GM23248 (cell line): ENCODE data around the gene FKRP. TPM values are rescaled to one million over a fixed set of nuclear protein-coding genes. Genes with fewer than 3 reads are reported as not detected.

Experiments used
- DNase-seq: peaks from one replicate; pipeline ENCODE4 v3.0.0-alpha.2; 2015
- H2AFZ ChIP-seq: fragments of 200-600 bp; sonication (generic); 2 replicates; pipeline ENCODE4 v1.6.1; 2016; ENCODE audit warnings: antibody characterized with exemption
- H3F3A ChIP-seq: fragments of 200-600 bp; sonication (generic); 2 replicates; pipeline ENCODE4 v1.6.1; 2016; ENCODE audit warnings: mild to moderate bottlenecking, antibody characterized with exemption, mixed run types; ENCODE audit not compliant: insufficient read depth
- H3K27ac ChIP-seq: fragments of 200-600 bp; sonication (generic); 2 replicates; pipeline ENCODE4 v1.5.1; 2016; ENCODE audit warnings: mild to moderate bottlenecking
- H3K27me3 ChIP-seq: fragments of 200-600 bp; sonication (generic); replicated peaks from 2 replicates; pipeline ENCODE4 v1.6.1; 2016; ENCODE audit warnings: mild to moderate bottlenecking; ENCODE audit not compliant: insufficient read depth
- H3K36me3 ChIP-seq: fragments of 200-600 bp; sonication (generic); 2 replicates; pipeline ENCODE4 v1.6.1; 2016; ENCODE audit warnings: low read depth, mild to moderate bottlenecking
- H3K4me1 ChIP-seq: fragments of 200-600 bp; sonication (generic); 2 replicates; pipeline ENCODE4 v1.6.1; 2016; ENCODE audit warnings: mild to moderate bottlenecking; ENCODE audit not compliant: insufficient read depth
- H3K4me2 ChIP-seq: fragments of 200-600 bp; sonication (generic); one replicate; pipeline ENCODE4 v1.6.1; 2016; ENCODE audit warnings: mild to moderate bottlenecking; ENCODE audit not compliant: unreplicated experiment
- H3K4me3 ChIP-seq: fragments of 200-600 bp; sonication (generic); 2 replicates; pipeline ENCODE4 v1.5.1; 2016; ENCODE audit warnings: mild to moderate bottlenecking
- H3K79me2 ChIP-seq: fragments of 200-600 bp; sonication (generic); 2 replicates; pipeline ENCODE4 v1.6.1; 2016; ENCODE audit warnings: mild to moderate bottlenecking; ENCODE audit not compliant: insufficient read depth
- H3K9ac ChIP-seq: fragments of 200-600 bp; sonication (generic); 2 replicates; pipeline ENCODE4 v1.6.1; 2016; ENCODE audit warnings: mild to moderate bottlenecking
- H3K9me2 ChIP-seq: fragments of 200-600 bp; sonication (generic); 2 replicates; pipeline ENCODE4 v1.6.1; 2016; ENCODE audit warnings: mixed run types, mild to moderate bottlenecking, moderate library complexity; ENCODE audit not compliant: insufficient read depth
- H3K9me3 ChIP-seq: fragments of 200-600 bp; sonication (generic); one replicate; pipeline ENCODE4 v1.6.1; 2017; ENCODE audit warnings: low read depth
- H4K20me1 ChIP-seq: fragments of 200-600 bp; sonication (generic); 2 replicates; pipeline ENCODE4 v1.6.0; 2016; ENCODE audit not compliant: insufficient read depth
- EZH2 ChIP-seq: fragments of 200-600 bp; sonication (generic); IDR thresholded peaks from 2 replicates; pipeline ENCODE4 v1.6.1; 2018; ENCODE audit warnings: antibody characterized with exemption, mild to moderate bottlenecking; ENCODE audit not compliant: insufficient read depth, poor library complexity, severe bottlenecking
- EZH2phosphoT487 ChIP-seq: fragments of 200-600 bp; sonication (generic); IDR thresholded peaks from 2 replicates; pipeline ENCODE4 v1.6.1; 2018; ENCODE audit warnings: antibody characterized with exemption, moderate library complexity, mild to moderate bottlenecking, low read depth; ENCODE audit not compliant: insufficient read depth
- WGBS, 2 experiments: methylation state at CpG; one replicate each; pipeline ENCODE4 v1.1.6; 2015 to 2017; ENCODE audit warnings: low lambda C conversion rate in 2 of 2, low coverage in 1 of 2; ENCODE audit errors: missing lambda C conversion rate in 2 of 2; 5-methylcytosine and 5-hydroxymethylcytosine counted together
- in situ Hi-C: fragments of 300-500 bp; cut with MboI; formaldehyde crosslinking; loops from 2 replicates; pipeline ENCODE4 v1.15.0; 2020
- polyA plus RNA-seq: library from polyadenylated mRNA; unstranded; fragments of >200 nt; fragmentation: Nextera tagmentation; extraction: Ambion mirVana; gene quantifications from 2 replicates; pipeline ENCODE4 v1.2.1, GENCODE V29; 2016
- total RNA-seq: library from RNA; depleted of rRNA; stranded (reverse); fragments of >200 nt; shearing (Covaris generic); gene quantifications from 2 replicates; pipeline ENCODE4 v1.2.3, GENCODE V29; 2014

FKRP gene
- total and polyA plus RNA-seq, 2 experiments from 2014 or later = 15.0 to 41.5 TPM

DNA sequence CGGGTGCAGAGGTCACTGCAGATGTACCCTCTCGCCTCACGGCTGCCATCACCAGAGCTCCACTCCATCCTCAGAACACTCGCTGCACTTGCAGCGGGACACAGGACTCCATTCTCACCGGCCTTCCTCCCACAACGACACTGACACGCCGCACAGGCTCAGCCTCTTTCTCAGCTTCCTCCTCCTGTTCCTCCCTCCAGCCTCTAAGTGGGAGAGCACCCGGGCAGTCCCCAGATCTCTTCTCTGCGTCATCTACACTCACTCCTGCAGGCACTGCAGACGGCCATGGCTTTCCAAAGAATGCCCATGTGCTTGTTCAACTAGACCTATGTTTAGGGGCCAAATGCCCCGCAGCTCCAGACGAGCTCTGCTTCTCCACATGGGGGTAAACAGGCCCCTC, 14.3 kb upstream of the FKRP start:
- in situ Hi-C loops = no loop called here
- no peak for DNase-seq
- peak overlapping the region; percentile 48 for H3K27ac ChIP-seq
- H3K9ac ChIP-seq = peak overlapping the region; percentile 32; the same call in 1 of the 2 replicates
- 86 to 87% methylated on average over 12 to 14 of the region's 14 CpGs for WGBS, 2 experiments
- H3K36me3 ChIP-seq = peaks cover 5% of the 10 kb centered on the region; the same call in 1 of the 2 replicates
- no peaks in the 10 kb centered on the region for H3K9me2 ChIP-seq
- H4K20me1 ChIP-seq = no peaks in the 10 kb centered on the region; the same call in 1 of the 2 replicates
- no peaks in the 10 kb centered on the region for H3K9me3 ChIP-seq
- no peak overlapping the region for H3K4me3 ChIP-seq
- H3K4me1 ChIP-seq = peaks cover 10% of the 10 kb centered on the region
- H3K79me2 ChIP-seq = peaks cover 53% of the 10 kb centered on the region
- H3K27me3 ChIP-seq = no peaks in the 10 kb centered on the region
- H3F3A ChIP-seq = peaks cover 10% of the 10 kb centered on the region; the same call in 1 of the 2 replicates
- TF ChIP-seq EZH2 (no peak), EZH2phosphoT487 (no peak)
- H2AFZ ChIP-seq = no peak overlapping the region
- no peak overlapping the region for H3K4me2 ChIP-seq

DNA sequence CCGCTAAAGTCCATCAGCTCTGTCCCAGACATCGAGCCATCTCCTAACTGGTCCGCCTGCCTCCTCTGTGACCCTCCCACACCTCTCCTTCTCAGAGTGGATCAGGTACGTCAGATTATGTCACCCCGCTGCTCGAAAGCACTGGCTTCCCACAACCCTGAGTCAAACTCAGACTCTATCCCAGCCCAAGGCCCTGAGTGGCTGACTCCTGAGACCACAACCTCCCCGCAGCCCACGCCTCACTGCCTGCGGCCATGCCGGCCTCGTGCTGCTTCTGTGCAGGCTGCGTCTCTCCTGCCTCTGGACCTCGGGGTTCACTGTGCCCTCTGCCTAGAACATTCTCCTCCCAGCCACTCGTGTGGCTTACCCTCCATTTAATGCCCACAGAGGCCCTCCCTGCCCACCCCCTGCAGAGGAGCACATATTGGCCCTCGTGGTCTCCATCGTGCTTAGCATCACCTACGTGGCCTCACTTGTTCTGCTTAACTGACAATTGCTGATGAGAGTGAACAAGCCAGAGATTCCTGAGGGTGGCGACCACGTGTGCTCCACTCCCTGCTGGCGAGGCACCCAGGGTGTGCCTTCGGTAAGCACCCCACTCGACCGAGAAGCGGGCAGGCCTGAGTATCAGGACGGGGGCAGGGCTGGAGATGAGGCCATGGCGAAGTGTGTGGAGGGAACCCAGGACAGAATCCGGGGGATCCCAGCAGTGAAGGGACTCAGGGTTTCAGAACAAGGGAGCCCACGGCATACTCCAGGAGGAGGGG, 13.5 kb upstream of the FKRP start:
- Histone ChIP-seq H3K27me3 (no peaks in the 10 kb centered on the region), H4K20me1 (no peaks in the 10 kb centered on the region; the same call in 1 of the 2 replicates), H3F3A (peaks cover 10% of the 10 kb centered on the region; the same call in 1 of the 2 replicates), H3K9ac (no peak overlapping the region), H3K9me2 (no peaks in the 10 kb centered on the region), H3K27ac (0 out of 2 replicates have a peak overlapping the region, but pooled peaks have one; percentile 48), H3K9me3 (no peaks in the 10 kb centered on the region), H3K79me2 (peaks cover 61% of the 10 kb centered on the region), H3K4me3 (no peak overlapping the region), H3K36me3 (peaks cover 5% of the 10 kb centered on the region; the same call in 1 of the 2 replicates), H2AFZ (no peak overlapping the region), H3K4me1 (peaks cover 10% of the 10 kb centered on the region), H3K4me2 (no peak overlapping the region)
- 90 to 91% methylated on average over 28 of the region's 28 CpGs for WGBS, 2 experiments
- DNase-seq = no peak
- in situ Hi-C loops = no loop called here
- TF ChIP-seq EZH2 = no peak
- no peak for TF ChIP-seq EZH2phosphoT487

DNA sequence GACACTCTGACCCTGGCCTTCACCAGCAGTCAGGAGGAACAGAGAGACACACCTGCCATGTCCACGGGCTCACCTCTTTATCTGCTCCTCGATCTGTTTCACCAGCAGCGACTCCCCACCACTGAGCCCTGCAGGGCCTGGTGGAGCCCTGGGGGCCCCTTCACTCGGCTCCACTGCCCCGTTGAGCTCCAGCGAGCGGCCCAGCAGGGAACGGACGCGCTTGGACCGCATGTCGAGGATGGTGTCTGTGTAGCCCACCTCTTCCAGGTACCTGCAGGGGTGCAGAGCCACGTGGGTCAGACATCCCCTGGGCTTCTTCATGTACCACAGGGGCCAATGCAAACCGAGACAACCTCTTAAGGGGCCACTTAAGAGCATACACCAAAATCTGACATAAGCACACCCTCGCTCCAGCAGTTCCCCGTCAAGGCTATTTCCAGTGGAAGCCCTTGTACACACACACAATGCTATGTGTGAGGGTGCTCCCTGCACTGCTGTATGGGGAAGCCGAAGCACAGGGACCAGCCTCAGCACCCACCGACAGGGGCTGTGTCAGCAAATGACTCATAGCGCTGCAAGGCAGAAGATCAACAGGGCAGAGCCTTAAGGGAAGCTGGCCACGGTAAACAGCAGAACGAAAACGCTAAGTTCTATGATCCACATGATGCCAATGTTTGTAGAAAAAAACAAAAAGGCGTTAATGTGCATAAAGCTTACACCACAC, 12.7 kb upstream of the FKRP start:
- Histone ChIP-seq H3K27ac (no peak overlapping the region), H3K4me3 (no peak overlapping the region), H4K20me1 (no peaks in the 10 kb centered on the region; the same call in 1 of the 2 replicates), H3K9me2 (no peaks in the 10 kb centered on the region), H3K36me3 (peaks cover 2% of the 10 kb centered on the region; the same call in 1 of the 2 replicates), H3K9me3 (no peaks in the 10 kb centered on the region), H3K9ac (no peak overlapping the region), H2AFZ (no peak overlapping the region), H3K27me3 (no peaks in the 10 kb centered on the region), H3K79me2 (peaks cover 68% of the 10 kb centered on the region), H3K4me1 (peaks cover 10% of the 10 kb centered on the region), H3F3A (peaks cover 10% of the 10 kb centered on the region; the same call in 1 of the 2 replicates), H3K4me2 (no peak overlapping the region)
- in situ Hi-C loops = no loop called here
- no peak for DNase-seq
- TF ChIP-seq EZH2phosphoT487 (no peak), EZH2 (no peak)
- WGBS, 2 experiments = 93% methylated on average over 23 of the region's 23 CpGs

GRCh38 chr19:46733690-46734292, 12.1 kb upstream of the FKRP start:
- Histone ChIP-seq H3K4me1 (peaks cover 10% of the 10 kb centered on the region), H3K9ac (no peak overlapping the region), H3K4me3 (no peak overlapping the region), H4K20me1 (no peaks in the 10 kb centered on the region; the same call in 1 of the 2 replicates), H3K27ac (no peak overlapping the region), H3F3A (peaks cover 10% of the 10 kb centered on the region; the same call in 1 of the 2 replicates), H3K4me2 (no peak overlapping the region), H3K9me3 (no peaks in the 10 kb centered on the region), H3K36me3 (no peaks in the 10 kb centered on the region; the same call in 1 of the 2 replicates), H3K27me3 (no peaks in the 10 kb centered on the region), H2AFZ (no peak overlapping the region), H3K79me2 (peaks cover 70% of the 10 kb centered on the region), H3K9me2 (no peaks in the 10 kb centered on the region)
- in situ Hi-C loops = no loop called here
- no peak for DNase-seq
- no peak for TF ChIP-seq EZH2
- WGBS, 2 experiments = 87 to 91% methylated on average over 11 of the region's 11 CpGs
